HG03064 (cell line): ENCODE results near the gene GMDS.

ENCODE experiments used
- ATAC-seq: cut with Tn5 transposase; IDR thresholded peaks from one replicate; pipeline ENCODE4 v1.9.1; 2021; ENCODE audit warnings: low read depth; ENCODE audit not compliant: unreplicated experiment

Gene GMDS

DNA sequence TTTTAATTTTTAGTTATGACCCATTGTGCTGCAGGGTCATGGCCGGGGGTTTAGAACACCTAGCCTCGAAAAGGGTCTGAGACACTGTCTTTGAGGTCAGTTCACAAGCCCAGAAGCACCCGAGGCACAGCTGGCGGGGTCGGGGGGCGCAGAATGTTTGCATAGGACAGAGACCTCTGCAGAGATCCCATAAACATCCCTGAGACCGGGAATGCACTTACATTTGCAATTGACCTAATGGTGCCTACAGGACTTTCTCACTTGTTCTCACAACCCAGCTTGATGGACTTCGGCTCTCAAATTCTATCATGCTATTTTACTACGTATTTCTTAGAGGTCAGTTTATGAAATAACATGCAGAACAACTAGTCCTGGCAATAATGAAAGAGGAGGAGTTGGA lies 669.2 kb downstream of the GMDS start:
- ATAC-seq: no peak

DNA sequence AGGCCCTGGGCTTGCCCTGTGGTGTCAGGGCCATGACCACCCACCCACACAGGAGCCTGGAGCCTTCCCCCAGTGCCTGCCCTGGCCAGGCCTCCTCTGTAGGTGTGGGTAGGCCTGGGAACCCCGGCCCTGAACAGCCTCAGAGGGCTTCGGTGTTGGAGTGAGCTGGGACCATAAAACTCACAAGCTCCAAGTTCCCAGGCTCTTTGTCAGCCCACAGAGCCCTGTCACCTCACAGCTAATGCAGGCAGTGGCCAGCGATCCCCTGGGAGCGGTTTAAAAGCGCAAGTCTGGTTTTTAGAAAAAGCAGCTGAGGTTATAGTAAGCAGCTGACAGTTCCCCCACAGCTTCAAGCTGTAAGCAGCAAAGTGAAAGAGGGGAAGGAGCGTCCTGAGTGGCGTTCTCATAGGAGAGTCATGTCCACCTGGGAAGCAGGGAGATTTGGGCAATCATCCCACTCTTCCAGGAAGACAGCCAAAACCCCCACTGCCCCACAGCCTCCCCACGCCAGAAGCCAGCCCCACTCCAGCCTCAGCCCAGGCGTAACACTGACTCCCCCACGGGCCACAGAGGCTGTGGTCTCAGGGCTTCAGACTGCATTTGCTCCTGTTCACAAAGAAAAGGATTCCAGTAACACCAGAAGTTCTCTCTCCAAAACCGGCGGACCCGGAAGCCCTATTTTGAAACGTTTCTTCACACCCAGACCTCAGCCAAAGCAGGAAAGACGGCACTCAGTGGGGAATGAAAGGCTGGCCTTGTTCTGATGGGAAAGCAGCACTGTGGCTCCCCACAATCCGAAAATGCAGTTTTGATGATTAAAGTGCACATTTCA lies 670.0 kb downstream of the GMDS start:
- no peak for ATAC-seq

GRCh38 chr6:1574890-1575209 lies 670.6 kb downstream of the GMDS start:
- ATAC-seq: no peak

DNA sequence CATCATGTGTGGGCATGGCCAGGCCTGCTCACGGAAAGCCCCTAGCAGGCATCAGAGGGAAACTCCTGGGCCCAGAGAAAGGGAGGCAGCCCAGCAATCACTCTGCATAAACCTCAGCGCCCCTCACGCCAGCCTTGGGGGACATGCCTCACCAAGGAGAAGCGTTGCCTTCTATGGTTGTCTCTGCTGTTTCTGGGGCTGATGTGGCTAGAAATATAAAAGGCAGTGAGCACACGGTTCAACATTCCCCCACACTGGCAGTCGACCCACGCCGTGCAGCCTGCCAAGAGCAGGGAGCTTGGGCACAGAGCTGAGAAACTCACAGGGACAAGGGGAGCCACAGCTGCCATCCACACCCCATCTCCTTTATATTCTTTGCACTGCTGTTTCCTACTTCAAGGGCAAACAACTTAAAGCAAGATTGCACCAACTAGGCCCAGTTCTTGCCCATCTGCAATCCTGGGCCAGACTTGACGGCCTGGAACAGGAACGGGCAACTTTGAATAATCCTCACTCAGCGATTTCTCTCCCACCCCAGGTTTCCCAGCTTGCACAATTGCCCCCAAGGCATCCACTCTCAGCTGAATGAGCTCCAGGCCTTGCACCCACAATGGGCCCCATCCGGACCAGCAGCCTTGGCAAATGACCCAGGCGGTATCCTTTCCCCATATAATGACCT lies 671.2 kb downstream of the GMDS start:
- ATAC-seq: no peak
